ENCODE results near the gene ZSCAN5B. TPM values are rescaled to one million over a fixed set of nuclear protein-coding genes. Genes with fewer than 3 reads are reported as not detected.
"Not testable (repeated sequence)": the region's sequence is repeated elsewhere in the genome, so short reads cannot be mapped to it uniquely, and the experiment has no call there.

The ZSCAN5B gene
- polyA plus RNA-seq, 10 donors, result not detected

GRCh38 chr19:56176881-56177280, 20.7 kb downstream of the ZSCAN5B start:
- no peak for DNase-seq

GRCh38 chr19:56176310-56176709, 21.3 kb downstream of the ZSCAN5B start:
- DNase-seq, result not testable (repeated sequence)

- not testable (repeated sequence) for DNase-seq
These were observed 21.7 kb downstream of the ZSCAN5B start, which contains the start of gene GALP for GRCh38 chr19:56175861-56176307. GALP (plus strand) TSS chr19:56176008; CDS start chr19:56177109, 1,101 bp downstream.

GRCh38 chr19:56174550-56174949, 23.0 kb downstream of the ZSCAN5B start:
- DNase-seq, result no peak

GRCh38 chr19:56174086-56174485, 23.5 kb downstream of the ZSCAN5B start:
- no peak for DNase-seq

GRCh38 chr19:56170261-56170660, 27.3 kb downstream of the ZSCAN5B start:
- DNase-seq, result no peak

GRCh38 chr19:56167064-56167578, 30.5 kb downstream of the ZSCAN5B start:
- DNase-seq, result no peak

GRCh38 chr19:56163097-56163496, 34.5 kb downstream of the ZSCAN5B start:
- DNase-seq, result no peak

GRCh38 chr19:56162258-56162657, 35.3 kb downstream of the ZSCAN5B start:
- DNase-seq, result no peak

- no peak for DNase-seq
These were observed 36.0 kb downstream of the ZSCAN5B start for GRCh38 chr19:56161534-56161933.

- DNase-seq, result no peak
These were observed 37.8 kb downstream of the ZSCAN5B start for GRCh38 chr19:56159622-56160271.

GRCh38 chr19:56159009-56159559, 38.5 kb downstream of the ZSCAN5B start:
- no peak for DNase-seq

- no peak for DNase-seq
These were observed 39.3 kb downstream of the ZSCAN5B start for GRCh38 chr19:56158170-56158757.

- no peak for DNase-seq
These were observed 40.8 kb downstream of the ZSCAN5B start for GRCh38 chr19:56156768-56157167.

GRCh38 chr19:56155124-56155687, 42.4 kb downstream of the ZSCAN5B start:
- DNase-seq, result no peak

- no peak for DNase-seq
These were observed 44.1 kb downstream of the ZSCAN5B start for GRCh38 chr19:56153507-56153906.

GRCh38 chr19:56152644-56153043, 44.9 kb downstream of the ZSCAN5B start:
- DNase-seq, result no peak

- DNase-seq, result no peak
These were observed 47.2 kb downstream of the ZSCAN5B start for GRCh38 chr19:56150358-56150757.

- no peak for DNase-seq
These were observed 47.9 kb downstream of the ZSCAN5B start for GRCh38 chr19:56149656-56150038.

- DNase-seq, result not testable (repeated sequence)
These were observed 48.5 kb downstream of the ZSCAN5B start for GRCh38 chr19:56148955-56149655.

GRCh38 chr19:56148096-56148495, 49.5 kb downstream of the ZSCAN5B start:
- DNase-seq, result no peak

GRCh38 chr19:56147307-56147706, 50.3 kb downstream of the ZSCAN5B start:
- DNase-seq, result peak in 1 of 3 donors; percentile 39

All from muscle of back (tissue), 11 donors.